Peyer's patch (tissue), 4 donors: Measurements from ENCODE around the gene PRMT5. TPM values are rescaled to one million over a fixed set of nuclear protein-coding genes. Genes with fewer than 3 reads are reported as not detected.

ENCODE experiments used
- DNase-seq, 3 donors: peaks; one replicate each; pipeline ENCODE4 v3.0.0-alpha.2; 2017 to 2019
- H3K27ac ChIP-seq, 4 donors: fragments of 200-600 bp; sonication (generic); one replicate each; pipeline ENCODE4 v1.5.1; 2016 to 2019
- H3K27me3 ChIP-seq, 2 donors: fragments of 200-600 bp; sonication (generic); one replicate each; pipeline ENCODE4 v1.5.1; 2019
- H3K36me3 ChIP-seq, 3 donors: fragments of 200-600 bp; sonication (generic); one replicate each; pipeline ENCODE4 v1.5.1; 2016 to 2019
- H3K4me1 ChIP-seq, 4 donors: fragments of 200-600 bp; sonication (generic); one replicate each; pipeline ENCODE4 v1.5.1; 2016 to 2019
- H3K4me3 ChIP-seq, 4 donors: fragments of 200-600 bp; sonication (generic); 1 replicate in 3 of 4; 2 replicates in 1 of 4; pipeline ENCODE4 v1.5.1; 2016 to 2019; ENCODE audit warnings: mild to moderate bottlenecking in 1 of 4
- H3K9me3 ChIP-seq, 4 donors: fragments of 200-600 bp; sonication (generic); one replicate each; pipeline ENCODE4 v1.5.1; 2016 to 2019; ENCODE audit warnings: mild to moderate bottlenecking in 1 of 4
- POLR2A ChIP-seq, 2 donors: fragments of 450-650 bp; IDR thresholded peaks; one replicate each; pipeline ENCODE4 v1.5.1; 2017; ENCODE audit warnings: antibody characterized with exemption in 2 of 2, mild to moderate bottlenecking in 2 of 2, moderate library complexity in 2 of 2
- total RNA-seq, 4 donors: library from RNA; depleted of rRNA; stranded (reverse); fragments of >200 nt; gene quantifications; one replicate each; pipeline ENCODE4 v1.1.0, GENCODE V29; 2016
- TF ChIP-seq, protein P1 (sequence below), 6 experiments: fragments of 450-650 bp in 4 of 6; fragments of 200-600 bp in 2 of 6; sonication (generic) in 1 of 6; IDR thresholded peaks; one replicate each; pipeline ENCODE4 v1.5.1; 2017 to 2019; ENCODE audit warnings: antibody characterized with exemption in 6 of 6, mild to moderate bottlenecking in 3 of 6, moderate library complexity in 1 of 6

PRMT5 gene
- total RNA-seq = 10 to 100 TPM; 20.5 to 41.3 (median 26.6) TPM

DNA sequence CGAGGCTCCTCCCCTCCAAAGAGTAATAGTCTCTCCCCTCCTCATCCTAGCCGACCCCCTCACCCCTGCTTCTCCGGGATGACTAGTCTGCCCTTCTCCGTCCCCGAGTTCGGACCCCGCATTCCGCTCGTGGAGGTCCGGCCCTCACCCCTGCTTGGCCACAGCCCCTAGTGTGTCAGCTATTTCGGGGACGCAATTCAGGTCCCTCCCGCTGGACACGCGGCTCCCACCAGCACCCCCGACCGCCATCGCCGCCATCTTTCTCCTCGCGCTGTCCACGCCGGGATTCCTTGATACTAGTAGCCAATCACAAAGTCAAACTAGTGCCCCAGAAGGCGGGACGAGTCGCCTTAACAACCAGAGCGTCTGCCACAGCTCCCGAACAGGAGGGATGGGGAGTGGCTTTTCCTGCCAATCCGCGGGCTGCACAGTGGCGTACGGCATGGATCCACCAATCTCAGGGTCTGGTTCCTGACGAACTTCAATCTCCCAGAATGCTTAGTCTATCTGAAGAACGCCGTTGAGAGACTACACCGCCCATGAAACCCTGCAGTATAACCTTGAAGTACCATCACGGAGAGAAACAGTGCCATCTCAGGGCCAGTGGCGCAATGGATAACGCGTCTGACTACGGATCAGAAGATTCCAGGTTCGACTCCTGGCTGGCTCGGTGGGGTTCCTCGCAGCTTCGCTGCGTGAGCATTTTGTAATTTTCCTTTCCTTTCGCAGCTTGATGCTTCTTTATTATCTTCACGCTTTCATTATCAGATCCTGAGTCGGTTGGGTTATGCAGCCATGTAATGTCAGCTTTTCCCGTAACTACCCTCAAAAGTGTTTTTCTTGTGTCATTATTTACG is at the start of gene PRMT5:
Gene PRMT5, minus strand, starts transcription at position 273 of the 857 bp plus-strand sequence. Its CDS starts 15 bp downstream, at position 258.
- peak within 1 kb of the TSS; percentile 79 to 88 (median 86) for H3K27ac ChIP-seq
- TF ChIP-seq POLR2A (IDR thresholded peaks at IDR 0.05) = peak; percentile 43 to 64
- TF ChIP-seq, protein P1, sequence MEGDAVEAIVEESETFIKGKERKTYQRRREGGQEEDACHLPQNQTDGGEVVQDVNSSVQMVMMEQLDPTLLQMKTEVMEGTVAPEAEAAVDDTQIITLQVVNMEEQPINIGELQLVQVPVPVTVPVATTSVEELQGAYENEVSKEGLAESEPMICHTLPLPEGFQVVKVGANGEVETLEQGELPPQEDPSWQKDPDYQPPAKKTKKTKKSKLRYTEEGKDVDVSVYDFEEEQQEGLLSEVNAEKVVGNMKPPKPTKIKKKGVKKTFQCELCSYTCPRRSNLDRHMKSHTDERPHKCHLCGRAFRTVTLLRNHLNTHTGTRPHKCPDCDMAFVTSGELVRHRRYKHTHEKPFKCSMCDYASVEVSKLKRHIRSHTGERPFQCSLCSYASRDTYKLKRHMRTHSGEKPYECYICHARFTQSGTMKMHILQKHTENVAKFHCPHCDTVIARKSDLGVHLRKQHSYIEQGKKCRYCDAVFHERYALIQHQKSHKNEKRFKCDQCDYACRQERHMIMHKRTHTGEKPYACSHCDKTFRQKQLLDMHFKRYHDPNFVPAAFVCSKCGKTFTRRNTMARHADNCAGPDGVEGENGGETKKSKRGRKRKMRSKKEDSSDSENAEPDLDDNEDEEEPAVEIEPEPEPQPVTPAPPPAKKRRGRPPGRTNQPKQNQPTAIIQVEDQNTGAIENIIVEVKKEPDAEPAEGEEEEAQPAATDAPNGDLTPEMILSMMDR (IDR thresholded peaks at IDR 0.05) = peak in 1 of 6 experiments; percentile 12

DNA sequence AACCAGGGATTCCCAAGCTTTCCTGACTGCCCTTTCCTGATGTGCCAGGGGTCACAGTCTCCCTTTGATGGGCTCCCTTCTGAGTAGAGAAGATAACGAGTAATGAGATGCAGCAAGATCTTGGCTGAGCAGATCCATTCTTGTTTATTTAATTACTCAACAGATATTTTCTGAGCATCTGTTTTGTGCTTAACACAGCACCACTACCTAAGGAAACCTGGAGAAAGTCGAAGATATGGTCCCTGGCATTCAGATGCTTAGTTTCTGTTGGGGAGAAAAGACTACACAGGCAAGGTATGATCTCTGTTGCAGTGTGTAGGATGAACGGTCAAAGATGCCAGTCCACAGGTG is 49.3 kb upstream of the PRMT5 start:
- no peak overlapping the region for H3K4me3 ChIP-seq
- no peaks in the 10 kb centered on the region for H3K36me3 ChIP-seq
- H3K27ac ChIP-seq = peak overlapping the region in 1 of 4 donors; percentile 57
- no peak for TF ChIP-seq POLR2A (IDR thresholded peaks at IDR 0.05)
- TF ChIP-seq, protein P1 (IDR thresholded peaks at IDR 0.05) = no peak
- H3K27me3 ChIP-seq = no peaks in the 10 kb centered on the region
- H3K4me1 ChIP-seq = peaks cover 0 to 53% (median 21%) of the 10 kb centered on the region in 4 donors
- peaks cover 0 to 5% (median 0%) of the 10 kb centered on the region in 4 donors for H3K9me3 ChIP-seq
- no peak for DNase-seq

More for the DNA sequence above, at the start of gene PRMT5:
- Histone ChIP-seq H3K4me1 (peaks cover 0 to 18% (median 5%) of the 10 kb centered on the region in 4 donors), H3K27me3 (no peaks in the 10 kb centered on the region), H3K4me3 (peak within 1 kb of the TSS; percentile 65 to 92 (median 80)), H3K36me3 (peaks cover 0 to 24% (median 0%) of the 10 kb centered on the region in 3 donors), H3K9me3 (no peaks in the 10 kb centered on the region)
- DNase-seq = peak; percentile 98 to 100 (median 98)

DNA sequence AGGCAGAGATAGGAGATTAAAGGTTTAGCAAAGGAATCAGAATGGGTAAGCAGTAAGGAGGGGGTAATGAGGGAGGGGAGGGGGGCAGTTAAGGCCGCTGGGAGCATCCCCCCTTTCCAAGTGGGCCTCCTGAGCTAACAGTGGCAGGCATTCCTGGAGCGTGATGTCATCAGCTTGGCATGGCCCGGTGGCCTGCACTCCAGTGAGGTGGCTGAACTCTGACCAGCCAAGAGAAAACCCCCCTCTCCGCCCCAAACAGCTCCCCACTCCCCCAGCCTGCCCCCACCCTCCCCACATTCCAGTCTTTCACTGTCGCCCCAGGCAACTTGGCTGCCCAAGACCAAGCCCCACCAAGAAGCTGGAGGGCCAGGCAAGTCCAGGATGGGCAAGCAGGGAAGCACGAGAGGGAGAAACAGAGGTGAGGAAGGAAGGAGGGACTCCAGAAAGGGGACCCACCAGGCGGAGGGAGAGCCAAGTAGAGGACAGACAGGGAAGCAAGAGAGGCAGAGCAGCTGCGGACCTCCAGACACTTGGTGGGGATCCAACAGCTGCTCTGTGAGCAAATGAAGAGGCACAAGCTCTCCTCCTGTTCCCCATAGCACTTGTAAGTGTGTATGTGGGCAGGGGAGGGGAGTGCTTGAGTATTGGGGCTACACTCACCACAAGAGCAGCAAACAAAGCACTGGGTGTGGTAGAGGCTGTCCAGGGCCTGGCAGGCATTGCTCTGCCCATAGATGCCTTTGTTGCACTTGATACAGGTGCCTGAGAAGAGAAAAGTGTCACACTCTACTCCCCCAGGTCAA is 48.7 kb upstream of the PRMT5 start:
- peaks cover 0 to 53% (median 21%) of the 10 kb centered on the region in 4 donors for H3K4me1 ChIP-seq
- peaks cover 0 to 5% (median 0%) of the 10 kb centered on the region in 4 donors for H3K9me3 ChIP-seq
- DNase-seq = peak in 2 of 3 donors; percentile 62 to 75
- TF ChIP-seq, protein P1 (IDR thresholded peaks at IDR 0.05) = no peak
- no peak for TF ChIP-seq POLR2A (IDR thresholded peaks at IDR 0.05)
- H3K27ac ChIP-seq = peak overlapping the region in 2 of 4 donors; percentile 37 to 57
- H3K27me3 ChIP-seq = no peaks in the 10 kb centered on the region
- no peaks in the 10 kb centered on the region for H3K36me3 ChIP-seq
- H3K4me3 ChIP-seq = no peak overlapping the region

DNA sequence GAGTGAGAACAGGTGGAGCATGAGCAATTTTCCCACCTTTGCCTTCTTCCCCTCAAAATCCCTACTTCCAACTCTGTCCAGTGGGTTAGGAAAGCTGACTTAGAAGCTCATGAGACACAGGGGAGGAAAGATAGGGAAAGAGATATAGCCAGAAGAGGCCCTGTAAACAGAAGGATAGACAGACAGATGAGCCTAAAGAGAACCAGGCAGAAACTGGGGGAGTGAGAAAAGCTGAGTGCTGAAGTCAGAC is 48.2 kb upstream of the PRMT5 start:
- TF ChIP-seq POLR2A (IDR thresholded peaks at IDR 0.05) = no peak
- TF ChIP-seq, protein P1 (IDR thresholded peaks at IDR 0.05) = no peak
- Histone ChIP-seq H3K27ac (peak overlapping the region in 3 of 4 donors; percentile 22 to 57 (median 37)), H3K4me3 (no peak overlapping the region), H3K4me1 (peaks cover 0 to 53% (median 21%) of the 10 kb centered on the region in 4 donors), H3K9me3 (peaks cover 0 to 5% (median 0%) of the 10 kb centered on the region in 4 donors), H3K27me3 (no peaks in the 10 kb centered on the region), H3K36me3 (no peaks in the 10 kb centered on the region)
- no peak for DNase-seq

DNA sequence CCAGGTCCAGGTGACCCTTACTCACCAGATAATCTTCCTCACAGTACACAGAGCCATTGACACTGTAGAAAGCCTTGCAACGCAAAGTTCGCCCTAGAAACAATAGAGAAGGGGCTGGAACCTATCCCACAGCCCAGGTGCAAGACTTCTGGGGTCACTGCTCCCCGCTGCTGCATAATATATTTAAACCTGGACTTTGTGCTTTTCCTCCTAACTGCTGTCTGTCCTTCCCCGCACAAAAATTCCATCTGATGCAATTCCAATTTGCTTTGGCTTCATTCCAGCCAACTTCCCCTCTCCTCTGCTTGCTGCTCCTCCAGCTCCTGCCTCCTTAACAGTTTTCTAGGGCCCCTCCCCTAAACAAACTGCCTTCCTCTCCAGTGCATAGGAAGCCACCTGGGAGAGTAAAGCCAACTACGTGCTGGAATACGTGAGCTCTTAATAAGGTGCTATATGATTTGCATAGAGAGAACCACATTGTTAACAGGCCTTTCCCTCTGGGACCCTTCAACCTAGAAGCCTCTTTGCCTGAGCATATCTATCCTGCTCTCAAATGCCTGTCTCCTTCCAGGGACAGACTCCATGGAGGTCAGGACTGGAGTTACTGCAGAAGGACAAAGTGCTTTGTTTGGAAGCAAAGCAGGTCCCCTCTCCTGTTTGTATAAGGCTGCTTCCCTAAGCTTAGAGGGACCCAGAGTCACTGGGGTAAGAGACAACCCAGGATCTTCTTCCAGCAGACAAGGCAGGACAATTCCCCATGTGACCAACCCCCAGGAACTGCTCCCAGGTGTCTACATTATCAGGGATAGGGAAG is 47.7 kb upstream of the PRMT5 start:
- TF ChIP-seq, protein P1 (IDR thresholded peaks at IDR 0.05) = no peak
- TF ChIP-seq POLR2A (IDR thresholded peaks at IDR 0.05) = no peak
- Histone ChIP-seq H3K27ac (peak overlapping the region in 3 of 4 donors; percentile 22 to 57 (median 37)), H3K27me3 (no peaks in the 10 kb centered on the region), H3K36me3 (no peaks in the 10 kb centered on the region), H3K9me3 (no peaks in the 10 kb centered on the region), H3K4me1 (peaks cover 0 to 47% (median 19%) of the 10 kb centered on the region in 4 donors), H3K4me3 (no peak overlapping the region)
- DNase-seq = no peak
